ENCODE measurements around the gene NACC2. TPM values are rescaled to one million over a fixed set of nuclear protein-coding genes. Genes with fewer than 3 reads are reported as not detected.

Gene NACC2
- total RNA-seq, 1 experiment from 2014 or later: 24.8 TPM

DNA sequence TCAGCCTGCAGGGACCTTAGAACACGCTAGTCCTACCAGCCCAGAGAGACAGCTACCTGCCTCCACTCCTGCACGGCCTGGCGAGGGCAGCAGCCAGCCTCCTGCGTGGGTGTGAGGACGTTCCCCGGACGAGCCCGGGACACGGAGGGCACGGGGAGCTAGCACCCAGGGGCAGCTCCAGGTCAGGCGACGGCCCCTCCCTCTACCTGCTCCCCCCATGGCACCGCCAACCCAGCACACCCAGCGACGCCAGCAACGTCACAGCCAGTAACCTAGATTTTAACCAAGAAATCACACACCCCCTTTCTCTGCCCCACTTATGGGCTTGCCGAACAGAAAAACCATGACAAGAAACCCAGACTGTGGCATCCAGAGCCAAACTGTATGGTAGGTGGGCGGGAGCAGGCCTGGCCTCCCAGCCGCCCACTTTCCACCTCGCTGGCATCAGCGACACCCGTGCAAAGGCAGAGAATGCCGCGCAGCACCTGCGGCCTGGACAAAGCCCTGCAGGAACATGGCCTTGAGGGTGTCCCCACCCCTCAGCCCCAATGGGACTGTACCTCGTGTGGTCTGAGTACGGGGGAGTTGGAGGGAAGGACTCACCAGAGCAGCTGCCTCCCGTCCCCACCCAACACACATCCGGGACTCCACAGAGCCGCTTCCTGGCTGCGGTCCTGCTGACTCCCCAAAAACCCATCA is 47.9 kb downstream of the NACC2 start:
- Mint-ChIP-seq H3K9me3 (ENCODE audit: low read depth, unreplicated experiment) (no peaks in the 10 kb centered on the region), H3K4me3 (ENCODE audit: low read depth, unreplicated experiment) (no peak overlapping the region), H3K36me3 (ENCODE audit: insufficient read depth, unreplicated experiment) (peaks cover 22% of the 10 kb centered on the region), H3K27me3 (ENCODE audit: unreplicated experiment) (no peaks in the 10 kb centered on the region), H3K4me1 (ENCODE audit: low read depth, unreplicated experiment) (no peaks in the 10 kb centered on the region), H3K27ac (ENCODE audit: unreplicated experiment) (no peak overlapping the region)
- intact Hi-C loops (cut with micrococcal nuclease; ENCODE audit: unreplicated experiment): no loop called here
- DNase-seq: no peak
- BruUV-seq (replicated peaks): no TSS peak
- CTCF ChIA-PET: no interaction called here
- TF ChIP-seq, protein P1, sequence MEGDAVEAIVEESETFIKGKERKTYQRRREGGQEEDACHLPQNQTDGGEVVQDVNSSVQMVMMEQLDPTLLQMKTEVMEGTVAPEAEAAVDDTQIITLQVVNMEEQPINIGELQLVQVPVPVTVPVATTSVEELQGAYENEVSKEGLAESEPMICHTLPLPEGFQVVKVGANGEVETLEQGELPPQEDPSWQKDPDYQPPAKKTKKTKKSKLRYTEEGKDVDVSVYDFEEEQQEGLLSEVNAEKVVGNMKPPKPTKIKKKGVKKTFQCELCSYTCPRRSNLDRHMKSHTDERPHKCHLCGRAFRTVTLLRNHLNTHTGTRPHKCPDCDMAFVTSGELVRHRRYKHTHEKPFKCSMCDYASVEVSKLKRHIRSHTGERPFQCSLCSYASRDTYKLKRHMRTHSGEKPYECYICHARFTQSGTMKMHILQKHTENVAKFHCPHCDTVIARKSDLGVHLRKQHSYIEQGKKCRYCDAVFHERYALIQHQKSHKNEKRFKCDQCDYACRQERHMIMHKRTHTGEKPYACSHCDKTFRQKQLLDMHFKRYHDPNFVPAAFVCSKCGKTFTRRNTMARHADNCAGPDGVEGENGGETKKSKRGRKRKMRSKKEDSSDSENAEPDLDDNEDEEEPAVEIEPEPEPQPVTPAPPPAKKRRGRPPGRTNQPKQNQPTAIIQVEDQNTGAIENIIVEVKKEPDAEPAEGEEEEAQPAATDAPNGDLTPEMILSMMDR (IDR thresholded peaks at IDR 0.05; ENCODE audit: unreplicated experiment): no peak

GRCh38 chr9:136046554-136046920 is 48.6 kb downstream of the NACC2 start:
- CTCF ChIA-PET: no interaction called here
- H3K27me3 Mint-ChIP-seq (ENCODE audit: unreplicated experiment): no peaks in the 10 kb centered on the region
- H3K27ac Mint-ChIP-seq (ENCODE audit: unreplicated experiment): no peak overlapping the region
- TF ChIP-seq, protein P1 (IDR thresholded peaks at IDR 0.05; ENCODE audit: unreplicated experiment): no peak
- BruUV-seq (replicated peaks): no TSS peak
- no peak for DNase-seq
- no peaks in the 10 kb centered on the region for H3K9me3 Mint-ChIP-seq (ENCODE audit: low read depth, unreplicated experiment)
- H3K36me3 Mint-ChIP-seq (ENCODE audit: insufficient read depth, unreplicated experiment): peaks cover 22% of the 10 kb centered on the region
- no peaks in the 10 kb centered on the region for H3K4me1 Mint-ChIP-seq (ENCODE audit: low read depth, unreplicated experiment)
- H3K4me3 Mint-ChIP-seq (ENCODE audit: low read depth, unreplicated experiment): no peak overlapping the region
- intact Hi-C loops (cut with micrococcal nuclease; ENCODE audit: unreplicated experiment): no loop called here

DNA sequence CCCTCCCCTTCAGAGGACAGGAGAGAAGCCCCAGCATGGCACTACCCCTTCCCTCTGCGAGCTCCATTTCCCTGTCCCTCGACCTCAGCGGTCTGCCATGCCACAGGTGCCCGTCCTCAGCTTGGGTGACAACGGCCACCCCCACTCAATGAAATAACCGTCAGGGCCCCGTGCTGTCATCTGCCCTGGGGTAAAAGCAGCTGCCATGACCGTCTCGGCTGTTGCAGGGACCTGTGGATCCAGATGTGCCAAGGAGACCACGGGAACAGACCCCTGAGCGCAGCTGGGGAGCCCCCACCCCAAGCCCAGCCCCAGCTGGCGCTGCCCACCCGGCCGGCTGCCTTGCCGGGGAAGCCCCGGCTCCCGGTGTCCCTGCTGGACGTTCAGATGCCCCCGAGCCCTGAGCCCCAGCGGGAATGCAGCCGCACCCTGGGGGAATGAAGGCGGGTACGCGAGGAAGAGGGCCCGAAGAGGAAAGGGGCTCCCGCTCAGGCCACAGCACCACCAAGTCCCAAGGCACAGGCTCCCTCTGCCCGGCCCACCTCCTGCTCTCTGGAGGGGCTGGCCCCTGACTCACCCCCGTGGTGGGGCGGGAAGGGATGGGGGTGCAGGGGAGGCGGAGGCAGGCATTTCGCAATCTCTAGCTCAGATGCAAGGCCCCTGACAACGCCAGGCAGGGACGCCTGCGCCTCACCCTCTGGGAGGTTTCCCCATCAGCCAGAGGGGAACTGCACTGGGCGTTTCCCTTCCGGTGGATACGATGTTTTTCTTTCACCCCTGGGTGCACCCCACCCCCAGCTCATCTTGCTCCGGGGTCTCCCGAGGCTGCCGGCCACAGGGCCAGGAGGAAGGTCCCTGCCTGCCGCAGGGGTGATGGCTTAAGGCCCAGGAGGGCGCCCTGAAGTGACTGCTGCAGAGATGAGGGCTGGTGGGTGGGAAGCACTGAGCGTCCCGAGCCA is 49.2 kb downstream of the NACC2 start:
- CTCF ChIA-PET: no interaction called here
- TF ChIP-seq, protein P1 (IDR thresholded peaks at IDR 0.05; ENCODE audit: unreplicated experiment): no peak
- H3K4me3 Mint-ChIP-seq (ENCODE audit: low read depth, unreplicated experiment): no peak overlapping the region
- no peak overlapping the region for H3K27ac Mint-ChIP-seq (ENCODE audit: unreplicated experiment)
- no peaks in the 10 kb centered on the region for H3K4me1 Mint-ChIP-seq (ENCODE audit: low read depth, unreplicated experiment)
- intact Hi-C loops (cut with micrococcal nuclease; ENCODE audit: unreplicated experiment): no loop called here
- peaks cover under 1% of the 10 kb centered on the region for H3K9me3 Mint-ChIP-seq (ENCODE audit: low read depth, unreplicated experiment)
- H3K36me3 Mint-ChIP-seq (ENCODE audit: insufficient read depth, unreplicated experiment): peaks cover 19% of the 10 kb centered on the region
- BruUV-seq (replicated peaks): no TSS peak
- no peaks in the 10 kb centered on the region for H3K27me3 Mint-ChIP-seq (ENCODE audit: unreplicated experiment)
- DNase-seq: no peak

- no TSS peak for BruUV-seq (replicated peaks)
- Mint-ChIP-seq H3K27me3 (ENCODE audit: unreplicated experiment) (no peaks in the 10 kb centered on the region), H3K9me3 (ENCODE audit: low read depth, unreplicated experiment) (peaks cover 3% of the 10 kb centered on the region), H3K36me3 (ENCODE audit: insufficient read depth, unreplicated experiment) (peaks cover 16% of the 10 kb centered on the region), H3K4me1 (ENCODE audit: low read depth, unreplicated experiment) (no peaks in the 10 kb centered on the region), H3K27ac (ENCODE audit: unreplicated experiment) (no peak overlapping the region), H3K4me3 (ENCODE audit: low read depth, unreplicated experiment) (no peak overlapping the region)
- TF ChIP-seq, protein P1 (IDR thresholded peaks at IDR 0.05; ENCODE audit: unreplicated experiment): no peak
- DNase-seq: no peak
- CTCF ChIA-PET: no interaction called here
- intact Hi-C loops (cut with micrococcal nuclease; ENCODE audit: unreplicated experiment): no loop called here
Measured at GRCh38 chr9:136044971-136045594, 50.0 kb downstream of the NACC2 start.

Data from Calu3 (cell line).